Testis (tissue), 2 donors: ENCODE data around the gene PRSS57.

Source experiments
- POLR2A ChIP-seq: fragments of 450-650 bp; IDR thresholded peaks from one replicate; pipeline ENCODE4 v1.6.1; 2017; ENCODE audit warnings: antibody characterized with exemption, mild to moderate bottlenecking, moderate library complexity
- TF ChIP-seq, protein P1 (sequence below), 3 experiments: fragments of 450-650 bp in 2 of 3; fragments of 200-600 bp in 1 of 3; sonication (generic) in 1 of 3; IDR thresholded peaks; one replicate each; pipeline ENCODE4 v1.5.1; 2016 to 2019; ENCODE audit warnings: antibody characterized with exemption in 3 of 3, mild to moderate bottlenecking in 2 of 3, moderate library complexity in 1 of 3

DNA sequence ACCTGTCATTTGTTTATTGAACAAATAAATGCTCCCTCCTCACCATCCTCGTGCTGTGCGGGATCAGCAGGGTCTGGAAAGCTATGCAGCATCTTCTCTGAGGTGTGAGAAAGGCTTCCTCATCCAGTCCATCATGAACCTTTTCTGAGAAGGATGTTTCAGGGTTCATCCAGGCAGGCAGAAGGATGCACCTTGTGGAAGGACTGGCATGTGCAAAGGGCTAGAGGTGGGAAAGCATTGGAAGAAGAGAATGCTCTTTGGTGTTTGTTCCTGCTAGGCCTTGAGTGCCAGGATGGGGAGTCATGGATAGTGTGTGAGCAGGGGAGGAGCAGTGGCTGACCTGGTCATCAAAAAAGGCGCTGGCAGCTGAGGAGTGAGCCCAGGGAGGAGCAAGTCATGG is 20.1 kb upstream of the PRSS57 start:
- TF ChIP-seq, protein P1, sequence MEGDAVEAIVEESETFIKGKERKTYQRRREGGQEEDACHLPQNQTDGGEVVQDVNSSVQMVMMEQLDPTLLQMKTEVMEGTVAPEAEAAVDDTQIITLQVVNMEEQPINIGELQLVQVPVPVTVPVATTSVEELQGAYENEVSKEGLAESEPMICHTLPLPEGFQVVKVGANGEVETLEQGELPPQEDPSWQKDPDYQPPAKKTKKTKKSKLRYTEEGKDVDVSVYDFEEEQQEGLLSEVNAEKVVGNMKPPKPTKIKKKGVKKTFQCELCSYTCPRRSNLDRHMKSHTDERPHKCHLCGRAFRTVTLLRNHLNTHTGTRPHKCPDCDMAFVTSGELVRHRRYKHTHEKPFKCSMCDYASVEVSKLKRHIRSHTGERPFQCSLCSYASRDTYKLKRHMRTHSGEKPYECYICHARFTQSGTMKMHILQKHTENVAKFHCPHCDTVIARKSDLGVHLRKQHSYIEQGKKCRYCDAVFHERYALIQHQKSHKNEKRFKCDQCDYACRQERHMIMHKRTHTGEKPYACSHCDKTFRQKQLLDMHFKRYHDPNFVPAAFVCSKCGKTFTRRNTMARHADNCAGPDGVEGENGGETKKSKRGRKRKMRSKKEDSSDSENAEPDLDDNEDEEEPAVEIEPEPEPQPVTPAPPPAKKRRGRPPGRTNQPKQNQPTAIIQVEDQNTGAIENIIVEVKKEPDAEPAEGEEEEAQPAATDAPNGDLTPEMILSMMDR (IDR thresholded peaks at IDR 0.05) = no peak
- TF ChIP-seq POLR2A = no peak
